Fibroblast of lung (primary cell): ENCODE measurements around the gene TFG. TPM values are rescaled to one million over a fixed set of nuclear protein-coding genes. Genes with fewer than 3 reads are reported as not detected.

Source experiments
- DNase-seq, 2 donors: peaks; one replicate each; pipeline versions ENCODE4 v3.0.0 to v3.0.0-alpha.2; 2010; ENCODE audit warnings: low read depth in 2 of 2
- H2AFZ ChIP-seq: 2 replicates; pipeline ENCODE4 v1.5.1; 2012; ENCODE audit warnings: low read length, control low read depth, inconsistent platforms
- H3K27ac ChIP-seq: 2 replicates; pipeline ENCODE4 v1.5.1; 2011; ENCODE audit warnings: low read length, control low read depth; ENCODE audit not compliant: insufficient read depth
- H3K27me3 ChIP-seq: 2 replicates; pipeline ENCODE4 v1.5.1; 2011; ENCODE audit warnings: mild to moderate bottlenecking, low read length; ENCODE audit not compliant: control insufficient read depth, insufficient read depth
- H3K36me3 ChIP-seq: 2 replicates; pipeline ENCODE4 v1.5.1; 2011; ENCODE audit warnings: low read length; ENCODE audit not compliant: control insufficient read depth, insufficient read depth
- H3K4me1 ChIP-seq: 2 replicates; pipeline ENCODE4 v1.5.1; 2011; ENCODE audit warnings: low read length; ENCODE audit not compliant: control insufficient read depth, insufficient read depth; ENCODE audit errors: extremely low read depth
- H3K4me2 ChIP-seq: 2 replicates; pipeline ENCODE4 v1.5.1; 2011; ENCODE audit warnings: low read length, control low read depth; ENCODE audit not compliant: insufficient read depth; ENCODE audit errors: extremely low read depth
- H3K4me3 ChIP-seq, 4 experiments: fragments of 200-600 bp in 1 of 4; sonication (generic) in 1 of 4; replicated peaks in 1 of 4; 2 replicates each; pipeline ENCODE4 v1.5.1; 2011 to 2016; ENCODE audit warnings: low read length in 4 of 4, low read depth in 3 of 4, mild to moderate bottlenecking in 3 of 4, control low read depth in 2 of 4, inconsistent platforms in 1 of 4, mixed read lengths in 1 of 4; ENCODE audit not compliant: insufficient read depth in 1 of 4; ENCODE audit errors: control extremely low read depth in 1 of 4
- H3K79me2 ChIP-seq: 2 replicates; pipeline ENCODE4 v1.5.1; 2012; ENCODE audit warnings: mild to moderate bottlenecking, low read length, inconsistent platforms; ENCODE audit not compliant: control insufficient read depth, insufficient read depth
- H3K9ac ChIP-seq: 2 replicates; pipeline ENCODE4 v1.5.1; 2011; ENCODE audit warnings: mild to moderate bottlenecking, low read length, control low read depth; ENCODE audit not compliant: insufficient read depth
- H3K9me3 ChIP-seq: 2 replicates; pipeline ENCODE4 v1.5.1; 2012; ENCODE audit warnings: low read depth, low read length; ENCODE audit not compliant: control insufficient read depth, insufficient read depth
- H4K20me1 ChIP-seq: 2 replicates; pipeline ENCODE4 v1.5.1; 2011; ENCODE audit warnings: low read length; ENCODE audit not compliant: control insufficient read depth, insufficient read depth; ENCODE audit errors: extremely low read depth
- EZH2 ChIP-seq: IDR thresholded peaks from 2 replicates; pipeline ENCODE4 v1.5.1; 2012; ENCODE audit warnings: low read length, control low read depth, mild to moderate bottlenecking; ENCODE audit errors: missing control alignments
- polyA plus RNA-seq, 2 donors: library from polyadenylated mRNA; depleted of rRNA in 1 of 2; stranded (reverse) in 1 of 2; unstranded in 1 of 2; fragments of >200 nt; gene quantifications; 2 replicates each; pipeline ENCODE4 v1.2.1, GENCODE V29; 2011 to 2012; ENCODE audit warnings: missing spikeins in 1 of 2
- total RNA-seq: library from RNA; depleted of rRNA; stranded (reverse); fragments of >200 nt; gene quantifications from 2 replicates; pipeline ENCODE4 v1.2.1, GENCODE V29; 2014
- TF ChIP-seq, protein P1 (sequence below), 2 donors: IDR thresholded peaks in 1 of 2; conservative IDR thresholded peaks in 1 of 2; 1 replicate in 1 of 2; 2 replicates in 1 of 2; pipeline ENCODE4 v1.5.1; 2011 to 2012; ENCODE audit warnings: low read length in 2 of 2, control low read depth in 1 of 2, inconsistent platforms in 1 of 2, low read depth in 1 of 2, mild to moderate bottlenecking in 1 of 2

The TFG gene
- total and polyA plus RNA-seq, 2 donors (not counting 1 experiment from before 2014, with no cell fraction given) = 60.6 to 174 TPM

DNA sequence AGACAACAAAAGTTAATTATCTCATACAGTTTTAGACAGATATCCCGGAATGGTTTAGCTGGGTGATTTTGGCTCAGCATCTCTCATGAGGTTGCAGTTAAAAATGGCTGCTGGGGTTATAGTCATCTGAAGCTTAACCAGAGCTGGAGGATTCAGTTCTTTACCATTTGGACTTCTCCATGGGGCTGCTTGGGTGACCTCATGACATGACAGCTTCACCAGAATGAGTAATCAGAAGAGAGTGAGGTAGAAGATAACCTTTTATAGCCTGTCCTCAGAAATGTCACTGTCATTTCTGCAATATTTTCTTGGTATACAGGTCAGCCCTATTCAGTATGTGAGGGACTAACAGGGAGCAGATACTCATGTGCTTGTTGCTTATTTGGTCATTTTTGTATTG is 30.9 kb downstream of the TFG start:
- Histone ChIP-seq H3K27ac (no peak overlapping the region), H3K4me3 (no peak overlapping the region), H3K36me3 (peaks cover 6% of the 10 kb centered on the region), H3K79me2 (peaks cover 2% of the 10 kb centered on the region), H4K20me1 (no peaks in the 10 kb centered on the region), H3K27me3 (no peaks in the 10 kb centered on the region), H3K4me1 (no peaks in the 10 kb centered on the region), H3K9ac (no peak overlapping the region), H3K4me2 (no peak overlapping the region), H2AFZ (no peak overlapping the region), H3K9me3 (no peaks in the 10 kb centered on the region)
- TF ChIP-seq, protein P1, sequence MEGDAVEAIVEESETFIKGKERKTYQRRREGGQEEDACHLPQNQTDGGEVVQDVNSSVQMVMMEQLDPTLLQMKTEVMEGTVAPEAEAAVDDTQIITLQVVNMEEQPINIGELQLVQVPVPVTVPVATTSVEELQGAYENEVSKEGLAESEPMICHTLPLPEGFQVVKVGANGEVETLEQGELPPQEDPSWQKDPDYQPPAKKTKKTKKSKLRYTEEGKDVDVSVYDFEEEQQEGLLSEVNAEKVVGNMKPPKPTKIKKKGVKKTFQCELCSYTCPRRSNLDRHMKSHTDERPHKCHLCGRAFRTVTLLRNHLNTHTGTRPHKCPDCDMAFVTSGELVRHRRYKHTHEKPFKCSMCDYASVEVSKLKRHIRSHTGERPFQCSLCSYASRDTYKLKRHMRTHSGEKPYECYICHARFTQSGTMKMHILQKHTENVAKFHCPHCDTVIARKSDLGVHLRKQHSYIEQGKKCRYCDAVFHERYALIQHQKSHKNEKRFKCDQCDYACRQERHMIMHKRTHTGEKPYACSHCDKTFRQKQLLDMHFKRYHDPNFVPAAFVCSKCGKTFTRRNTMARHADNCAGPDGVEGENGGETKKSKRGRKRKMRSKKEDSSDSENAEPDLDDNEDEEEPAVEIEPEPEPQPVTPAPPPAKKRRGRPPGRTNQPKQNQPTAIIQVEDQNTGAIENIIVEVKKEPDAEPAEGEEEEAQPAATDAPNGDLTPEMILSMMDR (conservative IDR thresholded peaks at IDR 0.05 in 1 of 2, IDR thresholded peaks at IDR 0.05 in 1 of 2; ENCODE audit: low read depth in 1 of 2, low read length in 2 of 2) = no peak
- no peak for TF ChIP-seq EZH2
- DNase-seq = no peak

GRCh38 chr3:100743535-100743934 is 34.2 kb downstream of the TFG start:
- DNase-seq = no peak
- Histone ChIP-seq H3K36me3 (peaks cover 11% of the 10 kb centered on the region), H3K4me2 (no peak overlapping the region), H3K27ac (no peak overlapping the region), H3K4me1 (no peaks in the 10 kb centered on the region), H4K20me1 (no peaks in the 10 kb centered on the region), H2AFZ (no peak overlapping the region), H3K79me2 (no peaks in the 10 kb centered on the region), H3K27me3 (no peaks in the 10 kb centered on the region), H3K4me3 (no peak overlapping the region), H3K9me3 (no peaks in the 10 kb centered on the region), H3K9ac (no peak overlapping the region)
- no peak for TF ChIP-seq EZH2
- TF ChIP-seq, protein P1 (conservative IDR thresholded peaks at IDR 0.05 in 1 of 2, IDR thresholded peaks at IDR 0.05 in 1 of 2; ENCODE audit: low read depth in 1 of 2, low read length in 2 of 2) = no peak

GRCh38 chr3:100744671-100745070 is 35.4 kb downstream of the TFG start:
- Histone ChIP-seq H2AFZ (no peak overlapping the region), H3K4me2 (no peak overlapping the region), H3K9me3 (no peaks in the 10 kb centered on the region), H3K4me1 (no peaks in the 10 kb centered on the region), H3K27me3 (no peaks in the 10 kb centered on the region), H3K36me3 (peaks cover 12% of the 10 kb centered on the region), H3K79me2 (no peaks in the 10 kb centered on the region), H3K27ac (no peak overlapping the region), H4K20me1 (no peaks in the 10 kb centered on the region), H3K4me3 (no peak overlapping the region), H3K9ac (no peak overlapping the region)
- TF ChIP-seq, protein P1 (conservative IDR thresholded peaks at IDR 0.05 in 1 of 2, IDR thresholded peaks at IDR 0.05 in 1 of 2; ENCODE audit: low read depth in 1 of 2, low read length in 2 of 2) = no peak
- no peak for TF ChIP-seq EZH2
- DNase-seq = no peak
